GM12878 (cell line): Measurements from ENCODE around the gene HYAL4.
"Not testable (repeated sequence)": the region's sequence is repeated elsewhere in the genome, so short reads cannot be mapped to it uniquely, and the experiment has no call there.

Experiments
- CTCF ChIP-seq, 3 experiments: IDR thresholded peaks in 2 of 3; conservative IDR thresholded peaks in 1 of 3; 2 replicates each; pipeline ENCODE4 v1.5.1; 2011; ENCODE audit warnings: low read depth in 3 of 3, low read length in 3 of 3, mild to moderate bottlenecking in 3 of 3, control low read depth in 2 of 3, moderate library complexity in 2 of 3, inconsistent platforms in 1 of 3, mixed read lengths in 1 of 3; ENCODE audit not compliant: control insufficient read depth in 2 of 3, insufficient read depth in 1 of 3; ENCODE audit errors: extremely low read depth in 1 of 3
- E2F4 ChIP-seq: IDR thresholded peaks from 2 replicates; pipeline ENCODE4 v1.6.1; 2012; ENCODE audit warnings: low read depth, low read length, improper control_type of control experiment
- EGR1 ChIP-seq, 2 experiments: IDR thresholded peaks; 1 replicate in 1 of 2; 2 replicates in 1 of 2; pipeline ENCODE4 v1.6.1; 2011 to 2012; ENCODE audit warnings: low read depth in 2 of 2, low read length in 2 of 2, borderline replicate concordance in 1 of 2, mild to moderate bottlenecking in 1 of 2, moderate library complexity in 1 of 2
- EZH2 ChIP-seq: IDR thresholded peaks from 2 replicates; pipeline ENCODE4 v1.6.1; 2012; ENCODE audit warnings: low read depth, mild to moderate bottlenecking, control low read depth, inconsistent platforms, low read length, borderline replicate concordance; ENCODE audit not compliant: control insufficient read depth
- FOXM1 ChIP-seq: IDR thresholded peaks from 2 replicates; pipeline ENCODE4 v1.6.1; 2012; ENCODE audit warnings: low read depth, mild to moderate bottlenecking, inconsistent platforms, low read length, moderate library complexity
- GATAD2B ChIP-seq: fragments of 450-650 bp; conservative IDR thresholded peaks from 2 replicates; pipeline ENCODE4 v1.6.1; 2017; ENCODE audit warnings: low read depth, mild to moderate bottlenecking, moderate library complexity
- MLLT1 ChIP-seq: fragments of 450-650 bp; IDR thresholded peaks from 2 replicates; pipeline ENCODE4 v1.6.1; 2016; ENCODE audit warnings: mild to moderate bottlenecking
- MTA3 ChIP-seq: IDR thresholded peaks from 2 replicates; pipeline ENCODE4 v1.6.1; 2012; ENCODE audit warnings: low read length, inconsistent platforms, borderline replicate concordance
- NKRF ChIP-seq: fragments of 450-650 bp; conservative IDR thresholded peaks from 2 replicates; pipeline ENCODE4 v1.6.1; 2017; ENCODE audit warnings: mild to moderate bottlenecking, moderate library complexity
- NR2F1 ChIP-seq: fragments of 450-650 bp; conservative IDR thresholded peaks from 2 replicates; pipeline ENCODE4 v1.6.1; 2017; ENCODE audit warnings: mild to moderate bottlenecking
- PBX3 ChIP-seq: IDR thresholded peaks from 2 replicates; pipeline ENCODE4 v1.6.1; 2011; ENCODE audit warnings: mild to moderate bottlenecking, low read depth, low read length, moderate library complexity; ENCODE audit not compliant: insufficient replicate concordance
- POLR2A ChIP-seq: IDR thresholded peaks from 2 replicates; pipeline ENCODE4 v1.6.1; 2011; ENCODE audit warnings: low read depth, mild to moderate bottlenecking, low read length
- RBBP5 ChIP-seq: fragments of 200-600 bp; sonication (generic); conservative IDR thresholded peaks from 2 replicates; pipeline ENCODE4 v1.6.1; 2016
- RCOR1 ChIP-seq: conservative IDR thresholded peaks from 2 replicates; pipeline ENCODE4 v1.6.1; 2012; ENCODE audit warnings: low read depth, low read length, improper control_type of control experiment

GRCh38 chr7:123894753-123895152 lies 49.8 kb downstream of the HYAL4 start:
- not testable (repeated sequence) for TF ChIP-seq NR2F1; NKRF; CTCF (IDR thresholded peaks at IDR 0.05 in 2 of 3, conservative IDR thresholded peaks at IDR 0.05 in 1 of 3; ENCODE audit: control insufficient read depth in 2 of 3, extremely low read depth in 1 of 3, insufficient read depth in 1 of 3, low read depth in 3 of 3, low read length in 3 of 3); MLLT1; GATAD2B; POLR2A; EGR1 (IDR thresholded peaks at IDR 0.05; ENCODE audit: borderline replicate concordance in 1 of 2, low read depth in 2 of 2, low read length in 2 of 2); RBBP5; E2F4; FOXM1; EZH2; PBX3; MTA3; RCOR1
